Nephron progenitor cell (in vitro differentiated cells): Measurements from ENCODE around the gene MYL6.

Source experiments
- DNase-seq: peaks from one replicate; pipeline ENCODE4 v3.0.0; 2021
- H3K27ac Mint-ChIP-seq: 2 replicates; pipeline ENCODE4 v1.8.0; 2021; ENCODE audit warnings: mild to moderate bottlenecking, moderate library complexity, mixed read lengths
- H3K27me3 Mint-ChIP-seq: 2 replicates; pipeline ENCODE4 v1.8.0; 2021; ENCODE audit warnings: mild to moderate bottlenecking, low read depth, mixed read lengths; ENCODE audit not compliant: poor library complexity
- H3K36me3 Mint-ChIP-seq: 2 replicates; pipeline ENCODE4 v1.8.0; 2021; ENCODE audit warnings: low read depth, mixed read lengths
- H3K4me1 Mint-ChIP-seq: 2 replicates; pipeline ENCODE4 v1.8.0; 2021; ENCODE audit warnings: mixed read lengths
- H3K4me3 Mint-ChIP-seq: 2 replicates; pipeline ENCODE4 v1.8.0; 2021; ENCODE audit warnings: mild to moderate bottlenecking, moderate library complexity, mixed read lengths
- H3K9me3 Mint-ChIP-seq: 2 replicates; pipeline ENCODE4 v1.8.0; 2021; ENCODE audit warnings: mild to moderate bottlenecking, moderate library complexity, mixed read lengths
- TF ChIP-seq, protein P1 (sequence below): fragments of 200-600 bp; sonication (generic); IDR thresholded peaks from 2 replicates; pipeline ENCODE4 v1.5.0; 2021; ENCODE audit warnings: antibody characterized with exemption

The MYL6 gene

DNA sequence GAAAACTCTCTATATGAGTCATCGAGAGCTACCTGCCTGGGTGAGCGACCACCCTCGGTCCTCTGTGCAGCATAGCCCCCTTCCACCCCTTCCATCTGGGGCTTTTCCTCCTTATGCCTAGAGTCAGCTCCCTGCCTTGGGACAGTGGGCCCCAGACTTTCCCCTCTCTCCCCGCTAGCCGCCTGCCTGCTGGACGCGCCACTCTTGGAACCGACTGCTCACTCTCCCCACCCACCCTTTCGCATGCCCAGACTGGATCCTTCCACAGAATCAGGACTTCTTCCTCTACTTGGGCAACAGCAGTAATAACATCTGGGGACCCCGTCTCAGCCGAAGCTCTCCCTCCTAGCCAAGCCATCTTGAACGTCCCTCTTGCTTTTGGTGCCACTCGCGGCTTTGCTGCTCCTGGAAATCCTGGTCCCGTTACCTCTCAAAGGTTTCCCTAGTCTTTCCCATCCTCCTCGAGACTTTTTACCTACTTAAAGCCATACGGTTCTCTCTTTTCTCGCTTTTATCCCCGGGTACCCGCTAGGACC is 29.4 kb upstream of the MYL6 start:
- Mint-ChIP-seq H3K9me3 (no peaks in the 10 kb centered on the region), H3K4me1 (peaks cover 44% of the 10 kb centered on the region), H3K36me3 (peaks cover 34% of the 10 kb centered on the region), H3K27me3 (peaks cover 3% of the 10 kb centered on the region), H3K27ac (peak overlapping the region; percentile 98), H3K4me3 (peak overlapping the region; percentile 92)
- TF ChIP-seq, protein P1, sequence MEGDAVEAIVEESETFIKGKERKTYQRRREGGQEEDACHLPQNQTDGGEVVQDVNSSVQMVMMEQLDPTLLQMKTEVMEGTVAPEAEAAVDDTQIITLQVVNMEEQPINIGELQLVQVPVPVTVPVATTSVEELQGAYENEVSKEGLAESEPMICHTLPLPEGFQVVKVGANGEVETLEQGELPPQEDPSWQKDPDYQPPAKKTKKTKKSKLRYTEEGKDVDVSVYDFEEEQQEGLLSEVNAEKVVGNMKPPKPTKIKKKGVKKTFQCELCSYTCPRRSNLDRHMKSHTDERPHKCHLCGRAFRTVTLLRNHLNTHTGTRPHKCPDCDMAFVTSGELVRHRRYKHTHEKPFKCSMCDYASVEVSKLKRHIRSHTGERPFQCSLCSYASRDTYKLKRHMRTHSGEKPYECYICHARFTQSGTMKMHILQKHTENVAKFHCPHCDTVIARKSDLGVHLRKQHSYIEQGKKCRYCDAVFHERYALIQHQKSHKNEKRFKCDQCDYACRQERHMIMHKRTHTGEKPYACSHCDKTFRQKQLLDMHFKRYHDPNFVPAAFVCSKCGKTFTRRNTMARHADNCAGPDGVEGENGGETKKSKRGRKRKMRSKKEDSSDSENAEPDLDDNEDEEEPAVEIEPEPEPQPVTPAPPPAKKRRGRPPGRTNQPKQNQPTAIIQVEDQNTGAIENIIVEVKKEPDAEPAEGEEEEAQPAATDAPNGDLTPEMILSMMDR = no peak
- DNase-seq = peak; percentile 41

DNA sequence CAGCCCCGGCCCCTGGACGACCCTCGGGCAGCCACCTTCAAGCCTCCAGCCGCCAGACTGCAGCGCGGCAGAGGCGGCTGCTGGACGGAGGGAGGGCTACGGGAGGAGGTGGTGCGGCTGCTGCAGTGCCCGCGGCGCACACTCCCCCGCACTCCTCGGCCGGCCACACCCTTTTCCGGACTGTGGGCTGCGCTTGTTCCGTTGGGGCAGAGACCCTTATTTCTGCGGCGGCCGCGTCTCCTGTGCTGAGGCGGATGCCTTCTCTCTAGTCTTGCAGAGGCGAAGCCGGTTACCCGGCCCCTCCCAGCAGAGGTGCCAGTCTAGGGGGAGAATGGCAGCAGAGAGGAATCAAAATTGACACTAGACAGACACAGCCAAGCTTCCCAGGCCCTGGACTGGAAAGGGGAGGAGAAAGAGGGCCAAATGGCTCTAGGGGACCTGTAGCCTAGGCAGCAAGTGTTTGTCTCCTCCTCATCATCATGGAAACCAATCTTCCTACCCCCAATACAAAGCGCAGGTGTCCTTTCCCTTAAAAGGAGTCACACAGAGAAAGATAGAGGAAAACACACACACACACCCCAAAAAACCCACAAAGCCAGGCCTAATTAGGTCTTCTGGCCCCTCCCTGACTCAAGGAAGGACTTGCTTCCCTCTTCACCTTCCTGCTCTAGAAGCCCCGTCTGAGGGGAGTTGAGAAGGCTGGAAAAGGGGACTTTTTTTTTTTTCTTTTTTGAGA is 28.8 kb upstream of the MYL6 start:
- Mint-ChIP-seq H3K27me3 (peaks cover 3% of the 10 kb centered on the region), H3K36me3 (peaks cover 40% of the 10 kb centered on the region), H3K9me3 (no peaks in the 10 kb centered on the region), H3K4me1 (peaks cover 44% of the 10 kb centered on the region), H3K27ac (peak overlapping the region; percentile 98), H3K4me3 (peak overlapping the region; percentile 92)
- DNase-seq = peak; percentile 79
- TF ChIP-seq, protein P1 = no peak

DNA sequence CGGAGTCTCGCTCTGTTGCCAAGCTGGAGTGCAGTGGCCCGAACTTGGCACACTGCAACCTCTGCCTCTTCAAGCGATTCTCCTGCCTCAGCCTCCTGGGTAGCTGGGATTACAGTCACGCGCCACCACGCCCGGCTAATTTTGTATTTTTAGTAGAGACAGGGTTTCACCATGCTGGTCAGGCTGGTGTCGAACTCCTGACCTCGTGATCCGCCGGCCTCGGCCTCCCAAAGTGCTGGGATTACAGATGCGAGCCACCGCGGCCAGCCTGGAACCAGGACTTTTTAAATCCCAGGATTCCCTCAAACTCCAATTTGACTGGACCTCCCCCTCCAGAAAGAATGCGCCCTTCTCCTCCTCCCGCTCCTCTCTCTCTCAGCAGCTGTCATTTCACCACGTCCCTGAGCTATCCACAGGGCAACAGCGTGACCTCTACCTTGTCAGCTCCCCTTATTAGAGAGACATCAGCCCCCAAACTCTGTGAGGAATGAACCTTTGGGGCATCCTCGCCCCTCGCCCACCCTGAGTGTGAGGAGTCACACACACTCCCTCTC is 28.1 kb upstream of the MYL6 start:
- H3K27me3 Mint-ChIP-seq = peaks cover 3% of the 10 kb centered on the region

DNA sequence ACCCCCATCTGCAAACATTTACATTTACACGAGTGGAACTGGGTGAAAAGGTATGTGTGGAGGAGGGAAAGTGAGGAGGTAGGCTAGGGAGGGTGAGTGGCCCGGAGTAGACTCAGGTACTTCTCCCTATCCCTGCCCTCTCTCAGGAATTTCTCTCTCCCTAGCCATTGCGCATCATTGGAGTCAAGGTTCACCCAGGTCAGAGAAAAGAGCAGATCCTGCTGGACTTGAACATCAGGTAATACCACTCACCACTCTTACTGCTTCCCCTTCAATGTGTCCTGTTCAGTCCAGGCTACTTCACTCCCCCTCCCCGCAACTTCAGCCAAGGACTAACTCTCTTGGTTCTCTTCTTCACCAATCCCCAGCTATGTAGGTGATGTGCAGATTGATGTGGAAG is 27.3 kb upstream of the MYL6 start:
- Mint-ChIP-seq H3K4me3 (peak overlapping the region; percentile 37), H3K9me3 (no peaks in the 10 kb centered on the region), H3K36me3 (peaks cover 45% of the 10 kb centered on the region), H3K27me3 (peaks cover 3% of the 10 kb centered on the region), H3K4me1 (peaks cover 43% of the 10 kb centered on the region), H3K27ac (no peak overlapping the region)
- TF ChIP-seq, protein P1 = no peak
- no peak for DNase-seq

More for the DNA sequence above, 28.1 kb upstream of the MYL6 start:
- peaks cover 44% of the 10 kb centered on the region for H3K4me1 Mint-ChIP-seq
- H3K9me3 Mint-ChIP-seq = no peaks in the 10 kb centered on the region
- TF ChIP-seq, protein P1 = no peak
- H3K36me3 Mint-ChIP-seq = peaks cover 42% of the 10 kb centered on the region
- peak overlapping the region; percentile 92 for H3K4me3 Mint-ChIP-seq
- no peak overlapping the region for H3K27ac Mint-ChIP-seq
- DNase-seq = no peak

DNA sequence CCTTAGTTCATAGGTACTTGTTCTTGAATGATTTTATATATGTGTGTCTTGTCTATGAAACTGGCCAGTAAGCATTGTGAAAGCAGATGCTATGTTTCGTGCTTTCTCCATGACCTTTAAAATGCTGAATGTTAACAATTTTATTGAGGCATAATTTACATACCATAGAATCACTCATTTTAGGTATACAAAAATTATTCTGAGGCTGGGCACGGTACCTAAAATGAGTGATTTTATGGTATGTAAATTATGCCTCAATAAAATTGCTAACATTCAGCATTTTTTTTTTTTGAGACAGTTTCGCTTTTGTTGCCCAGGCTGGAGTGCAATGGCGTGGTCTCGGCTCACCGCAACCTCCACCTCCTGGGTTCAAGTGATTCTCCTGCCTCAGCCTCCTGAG is 23.3 kb upstream of the MYL6 start:
- peaks cover 11% of the 10 kb centered on the region for H3K4me1 Mint-ChIP-seq
- TF ChIP-seq, protein P1 = no peak
- no peak for DNase-seq
- H3K27ac Mint-ChIP-seq = no peak overlapping the region
- H3K27me3 Mint-ChIP-seq = no peaks in the 10 kb centered on the region
- no peaks in the 10 kb centered on the region for H3K9me3 Mint-ChIP-seq
- peaks cover 85% of the 10 kb centered on the region for H3K36me3 Mint-ChIP-seq
- no peak overlapping the region for H3K4me3 Mint-ChIP-seq
